Activated T-helper 1 cell treated with anti-CD3 and anti-CD28 coated beads, Interleukin-2, amount 50 U/mL, for 16 hours (primary cell): ENCODE measurements around the gene PCDHGA7.
"Not testable (repeated sequence)": the region's sequence is repeated elsewhere in the genome, so short reads cannot be mapped to it uniquely, and the experiment has no call there.

Experiments
- DNase-seq, 2 donors: peaks; one replicate each; pipeline ENCODE4 v3.0.0-alpha.2; 2020; ENCODE audit warnings: low read depth in 1 of 2, low spot score in 1 of 2

Gene PCDHGA7

GRCh38 chr5:141397756-141398551, 15.4 kb downstream of the PCDHGA7 start, which contains the start of gene PCDHGB5:
PCDHGB5 (plus strand) TSS chr5:141397947; CDS start chr5:141398128, 181 bp downstream.
- not testable (repeated sequence) for DNase-seq

- no peak for DNase-seq
Measured at GRCh38 chr5:141398608-141399007, 16.1 kb downstream of the PCDHGA7 start.

GRCh38 chr5:141399555-141400258, 17.2 kb downstream of the PCDHGA7 start:
- DNase-seq: no peak

GRCh38 chr5:141402553-141403243, 20.2 kb downstream of the PCDHGA7 start, which contains the start of gene PCDHGA9:
PCDHGA9 (plus strand) TSS chr5:141402778; CDS start chr5:141402953, 175 bp downstream.
- no peak for DNase-seq

- DNase-seq: no peak
Measured at GRCh38 chr5:141403387-141403786, 20.8 kb downstream of the PCDHGA7 start.

- DNase-seq: not testable (repeated sequence)
Measured at GRCh38 chr5:141407790-141408505, 25.4 kb downstream of the PCDHGA7 start, which contains the start of gene PCDHGB6. PCDHGB6 (plus strand) TSS chr5:141408021; CDS start chr5:141408203, 182 bp downstream.

GRCh38 chr5:141409598-141410306, 27.2 kb downstream of the PCDHGA7 start:
- no peak for DNase-seq

GRCh38 chr5:141411575-141411974, 29.0 kb downstream of the PCDHGA7 start:
- DNase-seq: no peak

GRCh38 chr5:141412854-141413539, 30.5 kb downstream of the PCDHGA7 start, which contains the start of gene PCDHGA10:
PCDHGA10 (plus strand) TSS chr5:141412987; CDS start chr5:141413176, 189 bp downstream.
- no peak for DNase-seq

GRCh38 chr5:141413540-141414069, 31.1 kb downstream of the PCDHGA7 start:
- DNase-seq: no peak

- not testable (repeated sequence) for DNase-seq
Measured at GRCh38 chr5:141414548-141415274, 32.2 kb downstream of the PCDHGA7 start.

- DNase-seq: not testable (repeated sequence)
Measured at GRCh38 chr5:141415275-141415618, 32.7 kb downstream of the PCDHGA7 start.

- DNase-seq: not testable (repeated sequence)
Measured at GRCh38 chr5:141417494-141418172, 35.1 kb downstream of the PCDHGA7 start, which contains the start of gene PCDHGB7. PCDHGB7 (plus strand) TSS chr5:141417677; CDS start chr5:141417860, 183 bp downstream.

GRCh38 chr5:141419074-141419880, 36.7 kb downstream of the PCDHGA7 start:
- no peak for DNase-seq

GRCh38 chr5:141420855-141421488, 38.4 kb downstream of the PCDHGA7 start, which contains the start of gene PCDHGA11:
PCDHGA11 (plus strand) TSS chr5:141421051; CDS start chr5:141421228, 177 bp downstream.
- DNase-seq: no peak

GRCh38 chr5:141421489-141421855, 38.9 kb downstream of the PCDHGA7 start:
- no peak for DNase-seq
